Testis (tissue), 3 donors: ENCODE results near the gene C1QL2. TPM values are rescaled to one million over a fixed set of nuclear protein-coding genes. Genes with fewer than 3 reads are reported as not detected.

Source experiments
- DNase-seq: peaks from one replicate; pipeline ENCODE4 v3.0.0-alpha.2; 2019
- H3K27ac ChIP-seq, 2 donors: fragments of 200-600 bp; sonication (generic); one replicate each; pipeline ENCODE4 v1.5.1; 2019
- H3K27me3 ChIP-seq: fragments of 200-600 bp; sonication (generic); one replicate; pipeline ENCODE4 v1.5.1; 2019
- H3K36me3 ChIP-seq: fragments of 200-600 bp; sonication (generic); one replicate; pipeline ENCODE4 v1.5.1; 2017; ENCODE audit warnings: low read depth; ENCODE audit errors: missing control alignments
- H3K4me1 ChIP-seq: fragments of 200-600 bp; sonication (generic); one replicate; pipeline ENCODE4 v1.5.1; 2019
- H3K4me3 ChIP-seq, 2 donors: fragments of 200-600 bp; sonication (generic); one replicate each; pipeline ENCODE4 v1.5.1; 2017 to 2019
- H3K9me3 ChIP-seq: fragments of 200-600 bp; sonication (generic); one replicate; pipeline ENCODE4 v1.5.1; 2017
- POLR2A ChIP-seq: fragments of 450-650 bp; IDR thresholded peaks from one replicate; pipeline ENCODE4 v1.6.1; 2017; ENCODE audit warnings: antibody characterized with exemption, mild to moderate bottlenecking, moderate library complexity
- WGBS, 2 donors: methylation state at CpG; one replicate each; pipeline ENCODE4 v1.1.5; 2018; 5-methylcytosine and 5-hydroxymethylcytosine counted together
- intact Hi-C: fragments of 100-400 bp; cut with DNase I; formaldehyde crosslinking; loops from one replicate; pipeline ENCODE4 v1.15.1; 2023; ENCODE audit warnings: low total_unique reads
- polyA plus RNA-seq: library from polyadenylated mRNA; stranded (reverse); fragments of 350-450 nt; fragmentation: Illumina TruSeq; extraction: RNeasy Lipid Tissue Mini Kit (QIAGEN cat#74804); gene quantifications from one replicate; pipeline ENCODE4 v1.2.3, GENCODE V29; 2014; ENCODE audit warnings: low read depth, low replicate concordance; ENCODE audit not compliant: insufficient read depth
- total RNA-seq, 2 donors: library from RNA; depleted of rRNA; stranded (reverse); fragments of >200 nt; gene quantifications; one replicate each; pipeline ENCODE4 v1.2.3, GENCODE V29; 2016
- TF ChIP-seq, protein P1 (sequence below), 3 experiments: fragments of 450-650 bp in 2 of 3; fragments of 200-600 bp in 1 of 3; sonication (generic) in 1 of 3; IDR thresholded peaks; one replicate each; pipeline ENCODE4 v1.5.1; 2016 to 2019; ENCODE audit warnings: antibody characterized with exemption in 3 of 3, mild to moderate bottlenecking in 2 of 3, moderate library complexity in 1 of 3

The C1QL2 gene
- total and polyA plus RNA-seq, 3 donors from 2014 or later: 0.55 to 1.2 TPM; not detected in 1

DNA sequence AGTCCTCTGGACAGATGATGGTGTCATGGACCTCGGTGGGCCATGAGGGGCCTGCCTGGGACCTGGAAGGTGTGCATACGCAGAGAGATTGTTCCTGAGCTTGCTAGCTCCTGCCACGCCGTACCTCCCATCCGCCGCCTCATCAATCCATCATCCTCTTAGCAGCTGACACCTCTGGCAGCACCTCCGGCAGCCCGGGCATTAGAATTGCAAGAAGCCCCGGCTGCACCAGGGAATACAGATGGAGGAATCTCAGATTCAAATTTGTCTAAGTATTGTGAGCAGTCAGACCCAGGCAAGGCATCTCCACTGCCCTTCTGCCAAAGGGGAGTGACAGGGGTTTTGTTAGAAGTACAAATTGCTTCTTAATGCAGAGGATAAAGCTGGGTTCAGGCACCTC lies 4.5 kb downstream of the C1QL2 start:
- no peaks in the 10 kb centered on the region for H3K27me3 ChIP-seq

DNA sequence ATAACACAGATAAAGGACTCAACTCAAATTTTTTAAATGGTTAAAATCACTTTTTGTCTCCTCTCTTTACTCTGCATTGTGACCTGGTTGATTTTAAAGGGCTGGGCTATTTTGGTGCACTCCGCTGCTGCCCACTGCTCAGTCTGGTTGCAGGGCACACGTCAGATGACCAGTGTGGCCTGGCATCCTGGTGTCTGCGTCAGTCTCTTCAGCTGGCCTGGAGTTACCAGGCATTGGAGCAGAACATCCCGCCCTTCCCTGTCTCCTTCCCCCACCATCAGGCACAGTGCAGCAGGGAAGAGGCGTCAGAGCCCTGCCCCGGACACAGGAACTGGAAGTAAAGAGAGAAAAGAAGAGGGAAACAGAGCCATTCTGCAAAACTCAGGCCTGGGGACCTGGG lies 8.9 kb downstream of the C1QL2 start:
- Histone ChIP-seq H3K27me3 (no peaks in the 10 kb centered on the region), H3K4me1 (no peaks in the 10 kb centered on the region), H3K27ac (no peak overlapping the region), H3K36me3 (no peaks in the 10 kb centered on the region), H3K9me3 (no peaks in the 10 kb centered on the region), H3K4me3 (no peak overlapping the region)
- WGBS, 2 donors: 77 to 86% methylated on average over 4 to 6 of the region's 6 CpGs
- DNase-seq: no peak
- intact Hi-C loops: no loop called here
- TF ChIP-seq, protein P1, sequence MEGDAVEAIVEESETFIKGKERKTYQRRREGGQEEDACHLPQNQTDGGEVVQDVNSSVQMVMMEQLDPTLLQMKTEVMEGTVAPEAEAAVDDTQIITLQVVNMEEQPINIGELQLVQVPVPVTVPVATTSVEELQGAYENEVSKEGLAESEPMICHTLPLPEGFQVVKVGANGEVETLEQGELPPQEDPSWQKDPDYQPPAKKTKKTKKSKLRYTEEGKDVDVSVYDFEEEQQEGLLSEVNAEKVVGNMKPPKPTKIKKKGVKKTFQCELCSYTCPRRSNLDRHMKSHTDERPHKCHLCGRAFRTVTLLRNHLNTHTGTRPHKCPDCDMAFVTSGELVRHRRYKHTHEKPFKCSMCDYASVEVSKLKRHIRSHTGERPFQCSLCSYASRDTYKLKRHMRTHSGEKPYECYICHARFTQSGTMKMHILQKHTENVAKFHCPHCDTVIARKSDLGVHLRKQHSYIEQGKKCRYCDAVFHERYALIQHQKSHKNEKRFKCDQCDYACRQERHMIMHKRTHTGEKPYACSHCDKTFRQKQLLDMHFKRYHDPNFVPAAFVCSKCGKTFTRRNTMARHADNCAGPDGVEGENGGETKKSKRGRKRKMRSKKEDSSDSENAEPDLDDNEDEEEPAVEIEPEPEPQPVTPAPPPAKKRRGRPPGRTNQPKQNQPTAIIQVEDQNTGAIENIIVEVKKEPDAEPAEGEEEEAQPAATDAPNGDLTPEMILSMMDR (IDR thresholded peaks at IDR 0.05): no peak
- TF ChIP-seq POLR2A: no peak

More for the DNA sequence above, 4.5 kb downstream of the C1QL2 start:
- intact Hi-C loops: no loop called here
- H3K36me3 ChIP-seq: no peaks in the 10 kb centered on the region
- H3K4me3 ChIP-seq: no peak overlapping the region
- peaks cover 6% of the 10 kb centered on the region for H3K4me1 ChIP-seq
- no peaks in the 10 kb centered on the region for H3K9me3 ChIP-seq
- no peak for DNase-seq
- TF ChIP-seq POLR2A: no peak
- TF ChIP-seq, protein P1 (IDR thresholded peaks at IDR 0.05): no peak
- H3K27ac ChIP-seq: no peak overlapping the region
- 58 to 63% methylated on average over 9 of the region's 9 CpGs for WGBS, 2 donors

DNA sequence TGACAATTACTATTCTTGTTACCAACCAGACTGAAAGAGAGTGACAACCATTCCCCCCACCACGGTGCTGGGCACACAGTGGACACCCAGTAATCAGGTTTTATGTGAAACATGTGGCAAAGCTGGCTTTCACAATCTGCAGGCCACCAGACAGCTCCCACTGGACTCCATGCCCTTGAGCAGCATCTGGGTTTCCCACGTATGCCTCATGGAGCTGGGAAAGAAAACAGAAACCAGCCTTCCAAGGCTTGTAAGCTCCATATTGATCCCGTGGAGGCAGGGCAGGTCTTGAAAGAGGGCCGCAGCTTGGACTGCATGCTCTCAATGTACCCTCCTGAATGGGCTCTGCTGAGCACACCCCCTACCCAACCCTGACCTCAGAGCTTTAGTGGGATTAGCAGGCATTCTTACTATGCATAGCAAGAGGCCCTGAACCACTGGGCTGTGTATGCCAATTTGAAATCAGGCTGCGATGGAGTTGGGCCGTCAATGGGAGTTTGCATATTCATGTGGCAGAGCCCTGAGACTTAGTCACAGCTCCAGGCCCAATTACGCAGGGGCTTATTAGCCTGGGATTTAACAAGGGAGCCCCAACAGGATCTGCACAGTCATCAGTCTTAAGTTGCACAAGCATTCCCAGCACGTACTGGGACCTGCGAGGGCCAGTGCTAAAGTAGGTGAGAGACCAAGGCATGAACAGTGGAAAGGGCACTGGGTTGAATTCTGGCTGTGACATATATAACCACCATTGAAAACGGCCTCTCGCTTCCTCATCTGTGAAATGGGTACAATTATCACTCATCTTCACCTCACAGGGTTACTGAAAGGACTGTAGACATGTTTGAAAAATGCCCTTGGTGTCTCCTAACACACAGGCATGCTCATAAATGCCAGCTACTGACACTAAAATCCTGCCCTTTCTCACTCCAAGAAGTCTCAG lies 10.5 kb downstream of the C1QL2 start:
- no peak for TF ChIP-seq POLR2A
- TF ChIP-seq, protein P1 (IDR thresholded peaks at IDR 0.05): no peak
- 71 to 73% methylated on average over 11 of the region's 11 CpGs for WGBS, 2 donors
- no peak for DNase-seq
- Histone ChIP-seq H3K9me3 (no peaks in the 10 kb centered on the region), H3K27ac (no peak overlapping the region), H3K4me1 (peaks cover 2% of the 10 kb centered on the region), H3K27me3 (no peaks in the 10 kb centered on the region), H3K36me3 (no peaks in the 10 kb centered on the region), H3K4me3 (no peak overlapping the region)
- intact Hi-C loops: no loop called here

DNA sequence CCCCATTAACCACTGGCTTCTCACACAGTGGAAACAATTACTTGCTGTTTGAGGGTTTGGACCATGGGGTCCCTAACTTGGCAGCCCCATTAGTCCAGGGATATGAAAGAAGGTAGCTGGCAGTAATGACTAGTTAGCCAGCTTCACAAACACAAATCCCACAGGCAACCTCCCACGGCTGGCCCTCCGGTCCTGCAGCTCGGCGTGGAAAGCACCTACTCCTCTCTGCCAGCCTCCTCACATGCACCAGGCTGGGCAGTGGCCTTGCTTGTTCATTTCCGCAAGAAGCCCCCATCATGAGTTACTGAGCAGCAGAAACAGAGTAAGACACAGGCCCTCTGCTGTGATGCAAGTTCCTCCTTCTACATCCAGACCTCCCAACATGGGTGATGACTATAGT lies 13.7 kb downstream of the C1QL2 start:
- Histone ChIP-seq H3K4me3 (no peak overlapping the region), H3K9me3 (no peaks in the 10 kb centered on the region), H3K27ac (no peak overlapping the region), H3K27me3 (no peaks in the 10 kb centered on the region), H3K4me1 (peaks cover 4% of the 10 kb centered on the region), H3K36me3 (no peaks in the 10 kb centered on the region)
- no peak for DNase-seq
- no peak for TF ChIP-seq POLR2A
- TF ChIP-seq, protein P1 (IDR thresholded peaks at IDR 0.05): no peak
- intact Hi-C loops: no loop called here
- 75 to 94% methylated on average over 5 of the region's 5 CpGs for WGBS, 2 donors

DNA sequence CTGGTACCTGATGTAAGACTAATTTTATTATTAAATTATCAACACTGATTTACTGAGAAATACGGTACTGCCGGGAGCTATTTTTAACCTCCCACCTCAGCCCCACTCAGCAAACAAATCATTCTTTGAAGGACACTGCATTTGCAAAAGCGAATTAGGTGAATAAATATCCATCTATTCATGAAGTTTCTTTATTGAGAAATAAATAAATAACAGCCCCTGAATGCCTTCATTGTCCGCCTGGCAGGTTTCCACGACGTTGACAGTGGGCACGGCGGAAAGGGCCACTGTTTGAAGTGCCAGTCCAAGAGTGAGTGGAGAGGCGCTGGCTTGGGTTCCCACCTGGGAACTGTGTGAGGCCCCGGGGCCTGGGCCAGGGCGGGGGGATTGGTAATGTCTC lies 15.7 kb downstream of the C1QL2 start:
- intact Hi-C loops: no loop called here
- Histone ChIP-seq H3K4me1 (peaks cover 4% of the 10 kb centered on the region), H3K27me3 (no peaks in the 10 kb centered on the region), H3K36me3 (no peaks in the 10 kb centered on the region), H3K27ac (no peak overlapping the region), H3K9me3 (no peaks in the 10 kb centered on the region), H3K4me3 (no peak overlapping the region)
- 44 to 68% methylated on average over 11 of the region's 11 CpGs for WGBS, 2 donors
- TF ChIP-seq POLR2A: no peak
- TF ChIP-seq, protein P1 (IDR thresholded peaks at IDR 0.05): no peak
- DNase-seq: peak; percentile 73
